Measurements from ENCODE around the gene PKD2L1. TPM values are rescaled to one million over a fixed set of nuclear protein-coding genes. Genes with fewer than 3 reads are reported as not detected.

The PKD2L1 gene
- total and polyA plus RNA-seq, 2 donors (not counting 1 experiment from before 2014, with no cell fraction given): 0.37 TPM; not detected in 1

DNA sequence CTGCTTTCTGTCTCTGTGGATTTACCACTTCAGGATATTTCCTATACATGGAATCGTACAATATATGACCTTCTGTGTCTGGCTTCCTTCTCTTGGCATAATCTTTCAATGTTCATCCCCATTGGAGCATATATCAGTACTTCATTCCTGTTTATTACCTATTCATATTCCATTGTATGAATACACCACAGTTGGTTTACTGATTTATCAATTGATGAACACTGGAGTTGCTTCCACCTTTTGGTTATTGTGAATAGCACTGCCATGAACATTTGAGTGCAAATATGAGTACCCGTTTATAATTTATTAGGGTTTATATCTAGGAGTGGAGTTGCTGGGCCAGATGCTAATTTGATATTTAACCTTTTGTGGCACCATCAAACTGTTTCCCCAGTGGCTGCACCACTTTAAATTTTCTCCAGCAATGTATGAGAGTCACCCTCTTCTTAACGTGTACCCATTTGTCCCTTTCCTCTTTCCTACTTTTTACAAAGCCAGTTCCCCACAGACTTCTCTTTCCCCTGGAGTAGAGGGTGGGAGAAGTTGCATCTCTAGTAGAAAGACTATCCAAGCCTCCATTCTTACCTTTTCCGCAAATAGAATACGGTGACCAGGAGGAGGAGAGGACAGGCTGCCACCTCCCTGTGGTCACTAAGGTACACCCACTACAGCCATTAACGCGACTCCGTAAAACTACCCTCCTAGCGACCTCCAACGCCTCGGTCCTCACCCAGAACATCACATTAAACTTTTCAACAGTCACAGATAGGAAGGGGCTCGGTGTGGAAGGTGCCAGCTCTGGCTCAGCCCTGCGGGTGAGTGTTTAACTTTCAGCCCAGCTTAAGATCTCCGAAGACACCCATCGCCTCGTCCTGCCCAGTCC lies 42.6 kb upstream of the PKD2L1 start:
- H3K27ac ChIP-seq (ENCODE audit: low read length in 2 of 2): peak overlapping the region; percentile 83 to 91
- peak overlapping the region; percentile 72 for H3K4me2 ChIP-seq (replicated peaks; ENCODE audit: low read depth, low read length, poor library complexity, severe bottlenecking)
- CTCF ChIA-PET: interaction anchor here (0.7 to 2.4 kb wide), 5 partner anchors 34 to 158 kb away, joined by 3 to 13 read pairs (median 8); no protein-coding TSS in a partner anchor
- H3K9ac ChIP-seq (ENCODE audit: low read length): peak overlapping the region; percentile 64
- peaks cover 0 to 2% (median 0%) of the 10 kb centered on the region in 4 experiments for H3K27me3 ChIP-seq (replicated peaks in 1 of 4; ENCODE audit: control extremely low read depth in 1 of 4, control insufficient read depth in 3 of 4, insufficient read depth in 4 of 4, low read length in 3 of 4)
- Mint-ChIP-seq H3K9me3 (ENCODE audit: insufficient read depth) (no peaks in the 10 kb centered on the region), H3K4me3 (no peak overlapping the region), H3K27me3 (no peaks in the 10 kb centered on the region), H3K4me1 (peaks cover 19% of the 10 kb centered on the region), H3K27ac (peak overlapping the region; percentile 7)
- no peak for ATAC-seq (ENCODE audit: low read depth)
- DNase-seq: no peak
- H3K36me3 ChIP-seq (replicated peaks in 1 of 2; ENCODE audit: control extremely low read depth in 1 of 2, control insufficient read depth in 1 of 2, extremely low read depth in 1 of 2, insufficient read depth in 2 of 2, low read length in 1 of 2): no peaks in the 10 kb centered on the region
- no peaks in the 10 kb centered on the region for H3K9me3 ChIP-seq (ENCODE audit: control extremely low read depth in 1 of 3, control insufficient read depth in 2 of 3, insufficient read depth in 1 of 3, low read length in 2 of 3)
- no peaks in the 10 kb centered on the region for H4K20me1 ChIP-seq (ENCODE audit: control insufficient read depth, insufficient read depth, low read length, poor library complexity, severe bottlenecking)
- TF ChIP-seq, protein P1, sequence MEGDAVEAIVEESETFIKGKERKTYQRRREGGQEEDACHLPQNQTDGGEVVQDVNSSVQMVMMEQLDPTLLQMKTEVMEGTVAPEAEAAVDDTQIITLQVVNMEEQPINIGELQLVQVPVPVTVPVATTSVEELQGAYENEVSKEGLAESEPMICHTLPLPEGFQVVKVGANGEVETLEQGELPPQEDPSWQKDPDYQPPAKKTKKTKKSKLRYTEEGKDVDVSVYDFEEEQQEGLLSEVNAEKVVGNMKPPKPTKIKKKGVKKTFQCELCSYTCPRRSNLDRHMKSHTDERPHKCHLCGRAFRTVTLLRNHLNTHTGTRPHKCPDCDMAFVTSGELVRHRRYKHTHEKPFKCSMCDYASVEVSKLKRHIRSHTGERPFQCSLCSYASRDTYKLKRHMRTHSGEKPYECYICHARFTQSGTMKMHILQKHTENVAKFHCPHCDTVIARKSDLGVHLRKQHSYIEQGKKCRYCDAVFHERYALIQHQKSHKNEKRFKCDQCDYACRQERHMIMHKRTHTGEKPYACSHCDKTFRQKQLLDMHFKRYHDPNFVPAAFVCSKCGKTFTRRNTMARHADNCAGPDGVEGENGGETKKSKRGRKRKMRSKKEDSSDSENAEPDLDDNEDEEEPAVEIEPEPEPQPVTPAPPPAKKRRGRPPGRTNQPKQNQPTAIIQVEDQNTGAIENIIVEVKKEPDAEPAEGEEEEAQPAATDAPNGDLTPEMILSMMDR (IDR thresholded peaks at IDR 0.05): no peak
- no peak for TF ChIP-seq EZH2 (IDR thresholded peaks at IDR 0.05; ENCODE audit: borderline replicate concordance, insufficient read depth, low read depth, low read length, poor library complexity, severe bottlenecking)
- POLR2A ChIA-PET: interaction anchor here (0.7 to 1.2 kb wide), 2 partner anchors 26 to 91 kb away, joined by 3 to 20 read pairs; partner anchors contain the start of gene SCD
- H2AFZ ChIP-seq (ENCODE audit: insufficient read depth, low read depth, low read length, poor library complexity, severe bottlenecking): peak overlapping the region; percentile 82
- intact Hi-C loops (cut with micrococcal nuclease): loop anchor here (1.0 to 5.0 kb wide), 3 partner anchors 25 to 110 kb away; partner anchors contain the start of gene SCD
- H3K4me1 ChIP-seq (ENCODE audit: control insufficient read depth in 2 of 2, insufficient read depth in 2 of 2, low read length in 2 of 2): peaks cover 32 to 46% of the 10 kb centered on the region in 2 donors
- 18% methylated on average over 9 of the region's 16 CpGs for WGBS (ENCODE audit: insufficient coverage)
- H3K4me3 ChIP-seq (ENCODE audit: control extremely low read depth in 1 of 5, extremely low read depth in 1 of 5, insufficient read depth in 1 of 5, low read depth in 2 of 5, low read length in 4 of 5): peak overlapping the region; percentile 57 to 82 (median 81)
- no peaks in the 10 kb centered on the region for H3K79me2 ChIP-seq (ENCODE audit: control insufficient read depth, insufficient read depth, low read length)

Data from B cell (primary cell).